SU-DHL-6 (cell line): ENCODE data around the gene ATRN.
A peak's percentile ranks its signal among the peaks of the same experiment; 100 is the strongest.

Experiments
- H2AFZ ChIP-seq: fragments of 200-600 bp; sonication (generic); 2 replicates; pipeline ENCODE4 v1.6.1; 2014; ENCODE audit warnings: low read depth, mild to moderate bottlenecking, moderate library complexity, mixed read lengths, antibody characterized with exemption, low read length; ENCODE audit not compliant: severe bottlenecking
- H3F3A ChIP-seq: fragments of 200-600 bp; shearing (Covaris generic); 2 replicates; pipeline ENCODE4 v1.6.0; 2016; ENCODE audit warnings: antibody characterized with exemption, mild to moderate bottlenecking; ENCODE audit not compliant: insufficient read depth
- H3K27ac ChIP-seq: fragments of 200-600 bp; sonication (generic); 2 replicates; pipeline ENCODE4 v1.5.1; 2016; ENCODE audit warnings: low read depth, mild to moderate bottlenecking, low read length, moderate library complexity, mixed read lengths
- H3K27me3 ChIP-seq: fragments of 200-600 bp; sonication (generic), shearing (Covaris generic); 2 replicates; pipeline ENCODE4 v1.6.0; 2014; ENCODE audit warnings: mild to moderate bottlenecking, low read length
- H3K36me3 ChIP-seq: fragments of 200-600 bp; sonication (generic); 2 replicates; pipeline ENCODE4 v1.6.1; 2014; ENCODE audit warnings: mild to moderate bottlenecking, low read length, mixed read lengths
- H3K4me2 ChIP-seq: fragments of 300-600, 200-600 bp; shearing (Covaris generic), sonication (generic); 2 replicates; pipeline ENCODE4 v1.6.0; 2014; ENCODE audit warnings: low read length, low read depth, mild to moderate bottlenecking; ENCODE audit not compliant: poor library complexity, severe bottlenecking
- H3K4me3 ChIP-seq: fragments of 200-600 bp; sonication (generic); 2 replicates; pipeline ENCODE4 v1.5.1; 2014; ENCODE audit warnings: antibody characterized with exemption, low read length, mild to moderate bottlenecking, mixed read lengths; ENCODE audit not compliant: insufficient read depth, poor library complexity, severe bottlenecking
- H3K79me2 ChIP-seq: fragments of 200-600 bp; sonication (generic); 2 replicates; pipeline ENCODE4 v1.6.1; 2014; ENCODE audit warnings: mild to moderate bottlenecking, low read length, moderate library complexity; ENCODE audit not compliant: insufficient read depth
- H3K9ac ChIP-seq: fragments of 200-600 bp; sonication (generic); 2 replicates; pipeline ENCODE4 v1.7.0; 2014; ENCODE audit warnings: mild to moderate bottlenecking, low read length
- H3K9me2 ChIP-seq: fragments of 200-600 bp; sonication (generic); replicated peaks from 2 replicates; pipeline ENCODE4 v1.6.1; 2014; ENCODE audit warnings: low read length; ENCODE audit not compliant: insufficient read depth
- H3K9me3 ChIP-seq: fragments of 200-600 bp; sonication (generic); 2 replicates; pipeline ENCODE4 v1.6.1; 2014; ENCODE audit warnings: low read length, mixed read lengths; ENCODE audit not compliant: insufficient read depth
- H4K20me1 ChIP-seq: fragments of 200-600 bp; sonication (generic); 2 replicates; pipeline ENCODE4 v1.6.1; 2014; ENCODE audit warnings: low read depth, mild to moderate bottlenecking, antibody characterized with exemption, low read length, moderate library complexity, mixed read lengths
- EZH2phosphoT487 ChIP-seq: fragments of 200-600 bp; sonication (generic), shearing (Covaris generic); conservative IDR thresholded peaks from 2 replicates; pipeline ENCODE4 v1.6.1; 2018; ENCODE audit warnings: mild to moderate bottlenecking, antibody characterized with exemption, low read length, moderate library complexity, mixed read lengths
- TF ChIP-seq, protein P1 (sequence below): fragments of 200-600 bp; sonication (generic); IDR thresholded peaks from one replicate; pipeline ENCODE4 v1.5.1; 2017; ENCODE audit warnings: antibody characterized with exemption, mild to moderate bottlenecking, low read length, moderate library complexity; ENCODE audit not compliant: insufficient read depth, poor library complexity, severe bottlenecking

ATRN gene

DNA sequence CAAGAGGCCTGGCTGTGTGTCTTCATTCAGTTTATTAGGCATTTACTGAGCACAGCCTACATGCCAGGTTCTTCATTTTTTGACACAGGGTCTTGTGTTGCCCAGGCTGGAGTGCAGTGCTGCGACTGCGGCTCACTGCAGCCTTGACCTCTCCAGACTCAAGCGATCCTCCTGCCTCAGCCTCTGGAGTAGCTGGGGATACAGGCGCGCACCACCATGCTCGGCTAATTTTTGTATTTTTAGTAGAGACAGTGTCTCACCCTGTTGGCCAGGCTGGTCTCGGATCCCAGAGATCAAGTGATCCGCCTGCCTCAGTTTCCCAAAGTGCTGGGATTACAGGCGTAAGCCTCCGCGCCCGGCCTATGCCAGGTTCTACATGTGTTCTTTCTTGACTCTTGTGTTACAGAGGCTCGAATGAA is 601 bp upstream of the ATRN start:
- Histone ChIP-seq H3K27ac (no peak overlapping the region), H3K27me3 (no peaks in the 10 kb centered on the region)

GRCh38 chr20:3471397-3472021 is 691 bp downstream of the ATRN start:
- H3K4me2 ChIP-seq = peak overlapping the region; percentile 90
- H2AFZ ChIP-seq = peak overlapping the region; percentile 100
- H3K9ac ChIP-seq = peak overlapping the region; percentile 71
- no peaks in the 10 kb centered on the region for H3K9me3 ChIP-seq
- peak overlapping the region; percentile 85 for H3K4me3 ChIP-seq
- H3F3A ChIP-seq = no peaks in the 10 kb centered on the region
- H3K9me2 ChIP-seq = no peaks in the 10 kb centered on the region
- TF ChIP-seq, protein P1, sequence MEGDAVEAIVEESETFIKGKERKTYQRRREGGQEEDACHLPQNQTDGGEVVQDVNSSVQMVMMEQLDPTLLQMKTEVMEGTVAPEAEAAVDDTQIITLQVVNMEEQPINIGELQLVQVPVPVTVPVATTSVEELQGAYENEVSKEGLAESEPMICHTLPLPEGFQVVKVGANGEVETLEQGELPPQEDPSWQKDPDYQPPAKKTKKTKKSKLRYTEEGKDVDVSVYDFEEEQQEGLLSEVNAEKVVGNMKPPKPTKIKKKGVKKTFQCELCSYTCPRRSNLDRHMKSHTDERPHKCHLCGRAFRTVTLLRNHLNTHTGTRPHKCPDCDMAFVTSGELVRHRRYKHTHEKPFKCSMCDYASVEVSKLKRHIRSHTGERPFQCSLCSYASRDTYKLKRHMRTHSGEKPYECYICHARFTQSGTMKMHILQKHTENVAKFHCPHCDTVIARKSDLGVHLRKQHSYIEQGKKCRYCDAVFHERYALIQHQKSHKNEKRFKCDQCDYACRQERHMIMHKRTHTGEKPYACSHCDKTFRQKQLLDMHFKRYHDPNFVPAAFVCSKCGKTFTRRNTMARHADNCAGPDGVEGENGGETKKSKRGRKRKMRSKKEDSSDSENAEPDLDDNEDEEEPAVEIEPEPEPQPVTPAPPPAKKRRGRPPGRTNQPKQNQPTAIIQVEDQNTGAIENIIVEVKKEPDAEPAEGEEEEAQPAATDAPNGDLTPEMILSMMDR = no peak
- no peak for TF ChIP-seq EZH2phosphoT487
- H3K36me3 ChIP-seq = no peaks in the 10 kb centered on the region
- no peaks in the 10 kb centered on the region for H4K20me1 ChIP-seq
- H3K27me3 ChIP-seq = no peaks in the 10 kb centered on the region
- no peak overlapping the region for H3K27ac ChIP-seq
- no peaks in the 10 kb centered on the region; the same call in 1 of the 2 replicates for H3K79me2 ChIP-seq

More for the DNA sequence above, 601 bp upstream of the ATRN start:
- Histone ChIP-seq H3F3A (no peaks in the 10 kb centered on the region), H3K9ac (peak overlapping the region; percentile 71), H3K79me2 (no peaks in the 10 kb centered on the region; the same call in 1 of the 2 replicates), H3K9me3 (no peaks in the 10 kb centered on the region), H2AFZ (peak overlapping the region; percentile 100), H3K4me3 (peak overlapping the region; percentile 85), H3K36me3 (no peaks in the 10 kb centered on the region), H4K20me1 (no peaks in the 10 kb centered on the region), H3K4me2 (peak overlapping the region; percentile 90), H3K9me2 (no peaks in the 10 kb centered on the region)
- TF ChIP-seq, protein P1 = no peak
- TF ChIP-seq EZH2phosphoT487 = no peak

DNA sequence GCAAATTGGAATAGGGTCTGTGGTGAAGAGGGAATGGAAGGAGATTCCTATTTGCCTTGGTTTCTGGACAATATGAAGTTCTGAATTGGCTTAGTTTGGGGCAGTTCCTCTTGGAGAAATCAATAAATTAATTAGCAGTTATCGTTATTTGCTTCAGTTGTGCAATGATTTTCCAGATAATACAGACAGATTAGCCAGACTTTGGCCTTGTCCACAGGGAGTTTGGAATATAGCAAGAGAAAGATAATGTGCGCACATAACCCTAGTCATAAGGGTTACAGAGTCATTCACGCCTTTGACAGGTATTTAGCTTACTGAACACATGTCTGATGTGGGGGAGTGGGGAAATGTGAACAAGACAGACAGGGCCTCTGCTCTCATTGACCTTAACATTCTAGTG is 1.3 kb downstream of the ATRN start:
- Histone ChIP-seq H3K9me3 (no peaks in the 10 kb centered on the region), H3K27me3 (no peaks in the 10 kb centered on the region), H3K79me2 (no peaks in the 10 kb centered on the region; the same call in 1 of the 2 replicates), H3K4me2 (peak overlapping the region; percentile 90), H3F3A (no peaks in the 10 kb centered on the region), H3K9me2 (no peaks in the 10 kb centered on the region), H3K9ac (peak overlapping the region; percentile 71), H3K36me3 (no peaks in the 10 kb centered on the region), H2AFZ (no peak overlapping the region), H3K27ac (no peak overlapping the region), H4K20me1 (no peaks in the 10 kb centered on the region), H3K4me3 (peak overlapping the region; percentile 85)
- no peak for TF ChIP-seq EZH2phosphoT487
- TF ChIP-seq, protein P1 = no peak
